Measurements from ENCODE around the gene EFL1. TPM values are rescaled to one million over a fixed set of nuclear protein-coding genes. Genes with fewer than 3 reads are reported as not detected.

Gene EFL1
- total and polyA plus RNA-seq, 2 donors (not counting 3 experiments of a cell fraction or from before 2014, with no cell fraction given), result 6.6 to 21.9 TPM

GRCh38 chr15:82127581-82127980 is 135.0 kb downstream of the EFL1 start:
- H3K9me3 ChIP-seq (replicated peaks; ENCODE audit: control insufficient read depth, insufficient read depth, low read length), result no peaks in the 10 kb centered on the region
- FAIRE-seq (no peak), DNase-seq (ENCODE audit: low read depth, low spot score) (no peak)
- ChIA-PET POLR2A (no interaction called here), CTCF (interaction anchor here (0.7 to 2.8 kb wide), 4 partner anchors 12 to 70 kb away, joined by 3 to 12 read pairs (median 6); no protein-coding TSS in a partner anchor)
- H3K9me1 ChIP-seq (replicated peaks; ENCODE audit: control insufficient read depth, extremely low read depth, insufficient read depth, low read length), result no peaks in the 10 kb centered on the region
- H3K27ac ChIP-seq (ENCODE audit: insufficient read depth, low read depth, low read length), result no peak overlapping the region
- no peaks in the 10 kb centered on the region for H4K20me1 ChIP-seq (replicated peaks; ENCODE audit: control insufficient read depth, extremely low read depth, insufficient read depth, low read length)
- H3K36me3 ChIP-seq (ENCODE audit: control insufficient read depth in 2 of 2, extremely low read depth in 1 of 2, insufficient read depth in 2 of 2, low read length in 2 of 2), result no peaks in the 10 kb centered on the region
- H3K4me1 ChIP-seq (ENCODE audit: control insufficient read depth, extremely low read depth, insufficient read depth, low read length), result peaks cover 4% of the 10 kb centered on the region
- no TSS peak for BruUV-seq (replicated peaks)
- no peak overlapping the region for H3K4me2 ChIP-seq (ENCODE audit: insufficient read depth, low read length)
- intact Hi-C loops (cut with micrococcal nuclease), result no loop called here
- H3K79me2 ChIP-seq (ENCODE audit: control insufficient read depth, insufficient read depth, low read length), result no peaks in the 10 kb centered on the region
- TF ChIP-seq FOS (IDR thresholded peaks at IDR 0.05; ENCODE audit: borderline replicate concordance, insufficient read depth, low read length) (no peak), GATA2 (IDR thresholded peaks at IDR 0.05; ENCODE audit: insufficient read depth, insufficient read length, low read depth, low read length) (no peak)
- no peak overlapping the region for H3K4me3 ChIP-seq (replicated peaks in 1 of 3; ENCODE audit: insufficient read depth in 1 of 3, low read depth in 1 of 3, low read length in 3 of 3)
- H3K9ac ChIP-seq (replicated peaks; ENCODE audit: extremely low read depth, insufficient read depth, low read length), result no peak overlapping the region
- H3K27me3 ChIP-seq (ENCODE audit: control insufficient read depth in 2 of 2, insufficient read depth in 2 of 2, low read length in 2 of 2), result no peaks in the 10 kb centered on the region
- dilution Hi-C loops (cut with MboI; ENCODE audit: extremely low pct_ligation_motif_present, low sequenced_read_pairs), result no loop called here
- no peak overlapping the region for H2AFZ ChIP-seq (ENCODE audit: low read depth, low read length)

DNA sequence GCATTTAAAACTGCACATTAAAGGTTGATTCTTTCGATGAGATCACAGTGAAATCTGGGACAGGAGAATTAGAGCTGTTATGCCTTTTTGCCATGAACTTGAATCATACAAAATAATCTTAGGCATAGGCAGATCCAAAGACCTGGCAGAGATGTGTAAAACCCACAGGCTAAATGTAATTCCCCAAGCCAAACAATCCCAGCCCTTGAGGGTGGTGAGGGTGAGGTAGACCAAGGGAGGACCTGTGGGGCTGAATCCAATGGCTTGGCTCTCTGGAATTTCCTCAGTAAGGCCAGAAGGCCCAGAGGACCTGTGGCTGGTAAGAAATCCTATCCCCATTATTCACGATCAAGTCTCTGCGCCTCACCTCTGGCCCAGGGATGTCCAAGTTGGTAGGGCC is 136.2 kb downstream of the EFL1 start:
- FAIRE-seq (no peak), DNase-seq (ENCODE audit: low read depth, low spot score) (no peak)
- Histone ChIP-seq H3K4me1 (ENCODE audit: control insufficient read depth, extremely low read depth, insufficient read depth, low read length) (peaks cover 8% of the 10 kb centered on the region), H4K20me1 (replicated peaks; ENCODE audit: control insufficient read depth, extremely low read depth, insufficient read depth, low read length) (no peaks in the 10 kb centered on the region), H2AFZ (ENCODE audit: low read depth, low read length) (no peak overlapping the region), H3K27ac (ENCODE audit: insufficient read depth, low read depth, low read length) (no peak overlapping the region), H3K9me3 (replicated peaks; ENCODE audit: control insufficient read depth, insufficient read depth, low read length) (no peaks in the 10 kb centered on the region), H3K4me3 (replicated peaks in 1 of 3; ENCODE audit: insufficient read depth in 1 of 3, low read depth in 1 of 3, low read length in 3 of 3) (no peak overlapping the region), H3K4me2 (ENCODE audit: insufficient read depth, low read length) (no peak overlapping the region), H3K79me2 (ENCODE audit: control insufficient read depth, insufficient read depth, low read length) (no peaks in the 10 kb centered on the region), H3K9ac (replicated peaks; ENCODE audit: extremely low read depth, insufficient read depth, low read length) (no peak overlapping the region), H3K36me3 (ENCODE audit: control insufficient read depth in 2 of 2, extremely low read depth in 1 of 2, insufficient read depth in 2 of 2, low read length in 2 of 2) (no peaks in the 10 kb centered on the region), H3K9me1 (replicated peaks; ENCODE audit: control insufficient read depth, extremely low read depth, insufficient read depth, low read length) (no peaks in the 10 kb centered on the region), H3K27me3 (ENCODE audit: control insufficient read depth in 2 of 2, insufficient read depth in 2 of 2, low read length in 2 of 2) (no peaks in the 10 kb centered on the region)
- no peak for TF ChIP-seq EZH2 (IDR thresholded peaks at IDR 0.05; ENCODE audit: borderline replicate concordance, low read depth, low read length, severe bottlenecking)
- no peak for TF ChIP-seq GATA2 (IDR thresholded peaks at IDR 0.05; ENCODE audit: insufficient read depth, insufficient read length, low read depth, low read length)
- no peak for TF ChIP-seq MAX (IDR thresholded peaks at IDR 0.05; ENCODE audit: insufficient read depth, insufficient read length)
- no peak for TF ChIP-seq JUN (IDR thresholded peaks at IDR 0.05; ENCODE audit: borderline replicate concordance, insufficient read depth, insufficient read length, low read depth)
- no peak for TF ChIP-seq POLR2A (IDR thresholded peaks at IDR 0.05; ENCODE audit: low read depth, low read length)
- TF ChIP-seq, protein P1, sequence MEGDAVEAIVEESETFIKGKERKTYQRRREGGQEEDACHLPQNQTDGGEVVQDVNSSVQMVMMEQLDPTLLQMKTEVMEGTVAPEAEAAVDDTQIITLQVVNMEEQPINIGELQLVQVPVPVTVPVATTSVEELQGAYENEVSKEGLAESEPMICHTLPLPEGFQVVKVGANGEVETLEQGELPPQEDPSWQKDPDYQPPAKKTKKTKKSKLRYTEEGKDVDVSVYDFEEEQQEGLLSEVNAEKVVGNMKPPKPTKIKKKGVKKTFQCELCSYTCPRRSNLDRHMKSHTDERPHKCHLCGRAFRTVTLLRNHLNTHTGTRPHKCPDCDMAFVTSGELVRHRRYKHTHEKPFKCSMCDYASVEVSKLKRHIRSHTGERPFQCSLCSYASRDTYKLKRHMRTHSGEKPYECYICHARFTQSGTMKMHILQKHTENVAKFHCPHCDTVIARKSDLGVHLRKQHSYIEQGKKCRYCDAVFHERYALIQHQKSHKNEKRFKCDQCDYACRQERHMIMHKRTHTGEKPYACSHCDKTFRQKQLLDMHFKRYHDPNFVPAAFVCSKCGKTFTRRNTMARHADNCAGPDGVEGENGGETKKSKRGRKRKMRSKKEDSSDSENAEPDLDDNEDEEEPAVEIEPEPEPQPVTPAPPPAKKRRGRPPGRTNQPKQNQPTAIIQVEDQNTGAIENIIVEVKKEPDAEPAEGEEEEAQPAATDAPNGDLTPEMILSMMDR (IDR thresholded peaks at IDR 0.05; ENCODE audit: extremely low read depth in 1 of 2, insufficient read depth in 1 of 2, low read depth in 1 of 2, low read length in 2 of 2), result no peak
- no peak for TF ChIP-seq MYC (IDR thresholded peaks at IDR 0.05; ENCODE audit: low read depth, low read length)
- no peak for TF ChIP-seq FOS (IDR thresholded peaks at IDR 0.05; ENCODE audit: borderline replicate concordance, insufficient read depth, low read length)
- TF ChIP-seq POLR2AphosphoS5 (IDR thresholded peaks at IDR 0.05; ENCODE audit: insufficient read depth, low read depth, low read length), result no peak
- intact Hi-C loops (cut with micrococcal nuclease), result no loop called here
- ChIA-PET POLR2A (no interaction called here), CTCF (interaction anchor here (1.8 to 2.8 kb wide), 2 partner anchors 14 to 18 kb away, joined by 9 to 12 read pairs; no protein-coding TSS in a partner anchor)
- dilution Hi-C loops (cut with MboI; ENCODE audit: extremely low pct_ligation_motif_present, low sequenced_read_pairs), result no loop called here
- no TSS peak for BruUV-seq (replicated peaks)

Data from endothelial cell of umbilical vein (primary cell).